ENCODE results near the gene TMEM61.
"Not testable (repeated sequence)": the region's sequence is repeated elsewhere in the genome, so short reads cannot be mapped to it uniquely, and the experiment has no call there.

TMEM61 gene

DNA sequence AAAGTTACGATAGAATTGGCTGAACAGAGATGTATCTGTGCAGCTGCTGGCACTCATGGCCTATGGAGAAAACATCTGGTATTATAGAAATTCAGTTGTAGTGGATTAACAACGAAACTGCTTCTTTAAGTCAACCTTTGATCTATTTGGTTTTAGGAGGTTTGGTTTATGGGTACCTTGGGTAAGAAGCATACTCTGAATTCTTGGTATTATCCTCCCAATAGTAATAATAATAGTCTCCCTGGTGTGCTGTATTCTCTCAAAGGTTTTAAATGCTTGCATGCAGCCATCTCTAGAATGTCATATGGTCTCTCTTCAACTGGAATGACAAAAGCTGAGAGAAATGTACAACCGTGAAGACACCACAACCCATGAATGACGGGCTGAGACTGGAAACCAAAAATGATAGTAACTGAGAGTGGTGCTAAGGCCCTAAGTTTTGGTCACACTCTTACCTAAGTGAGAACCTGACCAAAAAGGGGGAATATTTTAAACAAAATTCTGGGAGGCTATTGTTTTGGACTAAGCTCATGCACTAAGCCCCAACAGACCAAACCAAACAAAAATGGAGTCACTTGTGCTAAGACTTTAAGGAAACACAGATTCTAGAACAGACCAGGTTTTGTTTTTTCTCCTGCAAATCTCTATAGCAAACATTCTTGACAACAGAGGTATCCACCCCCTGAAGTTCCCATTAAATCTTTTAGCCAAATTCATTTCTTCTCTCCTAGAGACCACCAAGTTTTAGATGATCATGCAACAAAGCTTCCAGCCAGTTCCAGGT, 17.6 kb upstream of the TMEM61 start:
- no peak for DNase-seq (ENCODE audit: low read depth in 2 of 2)

- DNase-seq (ENCODE audit: low read depth in 2 of 2): not testable (repeated sequence)
Observed at GRCh38 chr1:54963829-54964228, 16.6 kb upstream of the TMEM61 start.

DNA sequence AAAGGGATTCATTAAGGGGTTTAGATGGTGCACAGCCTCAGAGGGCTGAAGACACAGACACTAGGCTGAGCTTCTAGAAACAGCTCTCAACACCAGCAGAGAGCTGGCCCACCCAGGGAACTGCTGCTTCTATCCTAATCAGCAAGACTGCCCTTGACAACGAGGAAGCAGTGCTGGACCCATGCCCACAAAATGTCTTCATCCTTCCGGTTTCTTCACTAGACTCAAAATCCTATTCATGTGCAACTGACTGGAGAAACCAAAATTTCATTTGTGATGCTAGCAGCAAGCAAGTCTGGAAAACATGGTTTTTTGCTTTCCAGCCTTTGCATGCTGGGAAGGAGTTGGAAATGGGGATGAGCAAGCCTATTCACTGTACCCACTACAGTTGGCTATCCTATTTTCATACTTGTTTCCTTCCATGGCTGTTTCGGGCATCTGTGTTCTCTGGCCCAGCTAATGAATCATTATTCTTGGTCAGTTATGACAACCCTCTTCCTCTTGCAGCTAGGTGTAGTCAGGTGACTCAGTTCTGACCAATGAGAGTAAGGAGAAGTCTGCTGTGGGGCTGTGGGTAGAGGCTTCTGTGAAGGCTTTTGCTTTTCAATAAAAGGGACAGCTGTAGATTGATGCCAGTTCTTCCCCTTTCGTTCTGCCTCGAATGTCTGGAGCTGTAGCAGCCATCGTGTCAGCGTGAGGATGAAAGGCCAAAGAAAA, 14.6 kb upstream of the TMEM61 start:
- DNase-seq (ENCODE audit: low read depth in 2 of 2): no peak

DNA sequence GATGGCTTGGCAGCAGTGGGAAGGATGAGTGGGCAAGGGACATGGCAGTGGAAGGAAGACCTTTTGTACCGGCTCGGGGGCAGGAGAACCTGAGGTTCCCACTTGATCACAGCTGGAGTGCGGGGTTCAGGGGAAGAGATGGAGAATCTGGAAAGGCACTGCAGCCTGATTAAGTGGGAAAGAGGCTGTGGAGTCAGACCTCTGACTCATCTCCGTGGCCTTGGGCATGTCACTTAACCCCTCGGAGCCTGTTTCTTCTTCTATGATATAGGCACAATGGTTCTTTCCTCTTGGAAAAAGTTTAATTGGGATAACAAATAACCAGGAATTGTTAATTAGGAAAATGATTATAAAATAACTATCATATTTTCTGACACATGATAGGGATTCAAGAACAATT, 13.1 kb upstream of the TMEM61 start:
- DNase-seq (ENCODE audit: low read depth in 2 of 2): no peak

DNA sequence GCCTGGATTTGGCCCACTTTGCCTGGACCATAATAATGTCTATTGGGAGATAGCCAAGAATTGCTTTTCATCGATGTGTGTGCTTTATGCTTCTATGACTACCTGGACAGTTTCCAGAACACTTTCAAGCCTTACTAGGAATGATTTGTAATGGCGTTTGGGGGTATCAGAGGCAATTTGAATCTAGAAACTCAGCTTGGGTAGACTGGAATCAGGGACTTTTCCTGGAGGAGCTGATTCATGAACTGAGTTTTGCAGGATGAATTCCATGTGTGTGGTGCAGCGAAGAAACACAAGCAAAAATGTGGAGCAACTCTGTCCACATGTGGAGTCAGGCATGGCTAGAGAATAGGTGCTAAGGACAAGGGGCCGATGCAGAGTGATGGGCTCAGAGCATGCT, 11.9 kb upstream of the TMEM61 start:
- DNase-seq (ENCODE audit: low read depth in 2 of 2): peak in 1 of 2 experiments; percentile 21

- DNase-seq (ENCODE audit: low read depth in 2 of 2): no peak
Observed at GRCh38 chr1:54969879-54970278, 10.5 kb upstream of the TMEM61 start.

DNA sequence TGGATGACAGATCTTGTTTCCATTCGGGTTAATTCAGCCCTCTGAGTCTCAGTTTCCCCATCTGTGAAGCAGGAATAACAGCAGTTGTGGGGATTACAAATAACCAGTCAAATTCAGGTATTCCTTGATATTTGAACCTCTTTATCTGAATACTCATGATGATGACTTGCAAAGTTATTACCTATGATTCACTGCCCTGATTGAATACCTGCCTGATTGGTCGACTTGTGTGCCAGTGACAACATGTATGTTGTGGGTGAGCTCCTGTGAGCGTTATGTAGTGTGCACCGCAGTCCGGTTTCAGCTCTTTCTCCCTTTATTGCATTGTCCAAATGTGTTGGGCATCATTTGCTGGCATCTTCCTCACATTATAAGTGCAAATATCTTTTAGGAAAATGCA, 9.5 kb upstream of the TMEM61 start:
- no peak for DNase-seq (ENCODE audit: low read depth in 2 of 2)

GRCh38 chr1:54971317-54971791, 9.1 kb upstream of the TMEM61 start:
- no peak for DNase-seq (ENCODE audit: low read depth in 2 of 2)

DNA sequence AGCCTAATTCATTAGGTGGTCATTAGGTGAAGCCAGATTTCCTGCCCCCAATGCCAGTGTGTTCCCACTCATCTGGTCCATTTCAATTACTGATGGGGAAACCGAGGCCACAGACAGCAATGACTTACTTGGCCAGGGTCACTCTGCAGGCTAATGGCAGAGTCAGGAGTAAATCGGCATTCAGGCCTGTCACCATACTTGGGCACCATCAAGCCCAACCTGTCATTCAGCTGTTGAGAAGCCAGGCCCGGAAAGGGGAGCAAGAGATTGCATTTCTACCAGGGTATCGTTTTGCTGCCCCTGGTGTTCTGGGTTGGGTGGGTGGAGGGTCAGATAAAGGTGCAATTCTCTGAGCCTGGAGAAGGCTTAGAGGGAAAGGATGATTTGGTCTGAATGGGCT, 8.0 kb upstream of the TMEM61 start:
- DNase-seq (ENCODE audit: low read depth in 2 of 2): no peak

GRCh38 chr1:54973205-54973921, 7.1 kb upstream of the TMEM61 start:
- no peak for DNase-seq (ENCODE audit: low read depth in 2 of 2)

DNA sequence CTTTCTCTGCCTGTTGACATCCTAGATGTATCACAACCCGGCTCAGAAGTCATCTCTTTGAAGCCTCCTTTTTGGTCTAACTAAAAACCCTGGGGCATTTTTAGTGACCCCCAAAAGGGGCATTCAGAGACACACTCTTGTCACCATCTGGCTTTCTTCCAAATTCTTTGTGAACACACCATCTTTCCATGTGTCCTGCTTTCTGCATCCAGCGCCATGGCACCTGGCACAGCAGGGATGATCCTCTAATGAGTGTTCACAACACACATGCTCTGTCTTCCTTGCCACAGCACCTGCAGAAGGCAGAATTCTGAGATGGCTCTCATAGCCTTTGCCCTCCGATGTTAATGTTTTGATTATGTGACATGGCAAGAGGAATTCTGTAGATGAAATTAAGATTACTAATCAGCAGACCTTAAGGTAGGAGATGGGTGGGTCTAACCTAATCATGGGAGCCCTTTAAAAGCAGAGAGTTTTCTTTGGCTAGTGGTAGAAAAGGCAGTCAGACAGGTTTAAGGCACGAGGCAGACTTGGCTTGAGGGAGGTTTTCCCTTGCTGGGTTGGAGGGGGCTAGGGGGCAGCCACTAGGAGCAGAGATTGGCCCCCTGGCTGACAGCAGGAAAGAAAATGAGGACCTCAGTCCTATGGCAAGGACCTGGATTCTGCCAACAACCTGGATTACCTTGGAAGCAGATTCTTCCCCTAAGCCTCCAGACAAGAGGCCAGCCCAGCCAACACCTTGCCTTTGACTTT, 4.9 kb upstream of the TMEM61 start:
- DNase-seq (ENCODE audit: low read depth in 2 of 2): no peak

GRCh38 chr1:54976747-54977146, 3.7 kb upstream of the TMEM61 start:
- no peak for DNase-seq (ENCODE audit: low read depth in 2 of 2)

DNA sequence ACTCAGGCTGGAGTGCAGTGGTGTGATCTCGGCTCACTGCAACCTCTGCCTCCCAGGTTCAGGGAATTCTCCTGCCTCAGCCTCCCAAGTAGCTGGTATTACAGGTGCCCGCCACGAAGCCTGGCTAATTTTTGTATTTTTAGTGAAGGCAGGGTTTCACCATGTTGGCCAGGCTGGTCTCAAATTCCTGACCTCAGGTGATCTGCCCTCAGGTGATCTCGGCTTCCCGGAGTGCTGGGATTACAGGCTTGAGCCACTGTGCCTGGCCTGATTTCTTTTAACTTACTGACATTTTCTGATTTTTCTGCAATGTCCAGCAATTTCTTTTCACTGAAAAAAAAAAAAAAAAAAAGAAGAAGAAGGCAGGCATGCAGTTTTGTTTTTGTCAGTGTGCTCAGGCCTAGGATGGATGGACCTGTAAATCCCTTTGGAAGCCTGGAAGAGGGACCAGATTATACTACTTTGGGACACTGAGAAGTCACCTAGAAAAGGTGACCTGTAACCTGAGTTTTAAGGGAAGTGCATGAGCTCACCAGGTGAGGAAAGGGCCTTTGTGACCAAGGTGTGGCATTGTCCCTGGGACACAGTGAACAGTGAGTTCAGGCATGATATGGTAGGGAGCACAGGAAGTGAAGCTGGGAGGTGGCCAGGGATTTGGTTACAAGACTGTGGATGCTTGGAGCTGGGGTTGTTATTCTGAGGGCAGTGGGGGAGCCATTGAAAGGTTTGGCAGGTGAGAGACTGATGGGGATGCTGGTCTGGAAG, 2.7 kb upstream of the TMEM61 start:
- no peak for DNase-seq (ENCODE audit: low read depth in 2 of 2)

DNA sequence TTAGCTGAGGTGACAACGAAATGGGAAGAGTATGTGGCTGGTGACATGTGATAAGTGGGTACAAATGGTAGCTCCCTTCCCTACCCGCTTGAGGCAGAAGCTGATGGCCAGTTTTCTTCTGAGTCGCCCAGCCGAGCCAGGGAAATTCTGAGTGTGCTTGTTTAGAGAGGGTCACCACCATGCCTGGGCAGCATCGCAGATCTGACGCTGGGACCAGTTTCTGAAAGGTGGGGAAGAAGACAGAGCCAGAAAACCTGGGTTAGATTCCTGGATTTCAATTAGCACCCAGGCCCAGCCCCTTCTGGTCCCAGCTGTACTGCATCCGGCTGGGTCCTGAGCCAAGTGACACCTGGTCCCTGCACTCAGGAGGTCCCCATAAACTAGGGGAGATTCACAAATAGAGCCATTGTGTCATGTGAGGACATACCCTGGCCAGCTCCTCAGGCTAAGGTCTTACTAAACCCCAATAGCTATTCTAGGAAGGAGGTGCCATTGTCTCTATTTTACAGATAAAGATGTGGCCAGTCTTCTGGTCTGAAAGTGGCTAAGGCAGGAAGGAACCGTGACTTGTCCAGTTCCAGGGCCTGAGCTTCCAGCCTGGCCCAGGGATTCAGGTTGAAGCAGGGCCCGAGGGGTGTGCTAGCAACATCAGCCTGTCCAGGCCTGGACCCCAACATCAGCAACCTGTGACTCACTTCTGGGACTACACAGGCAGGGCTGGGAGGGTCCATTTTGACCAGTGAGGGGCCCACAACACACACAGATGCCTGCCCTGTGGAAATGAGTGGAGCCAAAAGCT, 1.7 kb upstream of the TMEM61 start:
- DNase-seq (ENCODE audit: low read depth in 2 of 2): no peak

DNA sequence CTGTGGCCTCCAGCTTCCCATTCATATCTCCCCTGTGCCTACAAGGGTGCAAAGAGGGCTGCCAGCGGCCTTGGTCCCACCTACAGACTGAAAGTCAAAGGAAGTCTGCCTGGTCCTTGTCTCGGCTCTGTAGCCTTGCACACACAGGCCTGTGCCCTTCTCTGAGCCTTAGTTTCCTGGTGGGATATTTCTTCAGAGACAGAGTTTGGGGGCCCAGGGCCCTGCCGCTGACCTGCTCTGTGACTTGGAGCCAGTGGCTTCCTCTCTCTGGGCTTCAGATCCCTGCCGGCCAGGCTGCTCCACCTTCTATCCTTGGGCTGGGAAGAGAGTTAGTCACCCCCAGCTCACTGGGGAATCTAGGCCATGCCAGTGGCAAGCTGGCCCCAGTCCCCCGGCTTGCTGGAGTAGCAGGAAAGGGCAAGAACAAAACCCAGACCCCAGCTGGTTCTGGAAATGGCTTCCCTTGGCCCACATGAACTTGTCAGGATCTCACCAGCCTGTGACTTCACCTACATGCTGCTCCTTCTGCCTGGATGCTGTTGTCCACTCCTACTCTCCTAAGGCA, 1.0 kb upstream of the TMEM61 start:
- no peak for DNase-seq (ENCODE audit: low read depth in 2 of 2)

DNA sequence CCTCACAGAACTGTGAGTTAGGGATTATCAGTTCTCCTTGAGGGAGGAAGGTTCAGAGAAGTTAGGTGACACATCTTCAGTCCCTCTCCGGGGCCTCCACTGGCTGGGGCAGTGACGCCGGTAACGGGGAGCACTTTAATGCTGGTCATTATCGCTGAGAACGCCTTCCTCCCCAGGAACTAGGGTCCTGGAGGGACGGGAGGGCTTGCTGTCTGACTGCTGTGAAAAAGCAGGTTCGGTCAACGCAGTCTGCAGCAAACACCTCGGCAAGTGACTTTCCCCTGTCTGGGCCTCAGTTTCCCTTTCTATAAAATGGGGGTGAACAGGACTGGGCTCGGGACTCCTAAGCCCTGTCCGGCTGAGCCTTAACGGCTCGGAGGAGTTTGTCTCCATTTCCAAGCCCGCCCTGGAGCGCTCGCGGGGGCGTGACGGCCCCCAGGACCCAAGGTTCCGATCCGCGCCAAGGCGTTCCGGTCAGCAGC, 341 bp upstream of the TMEM61 start:
- DNase-seq (ENCODE audit: low read depth in 2 of 2): no peak

- DNase-seq (ENCODE audit: low read depth in 2 of 2): no peak
Observed at GRCh38 chr1:54981466-54981865, 1.0 kb downstream of the TMEM61 start.

DNA sequence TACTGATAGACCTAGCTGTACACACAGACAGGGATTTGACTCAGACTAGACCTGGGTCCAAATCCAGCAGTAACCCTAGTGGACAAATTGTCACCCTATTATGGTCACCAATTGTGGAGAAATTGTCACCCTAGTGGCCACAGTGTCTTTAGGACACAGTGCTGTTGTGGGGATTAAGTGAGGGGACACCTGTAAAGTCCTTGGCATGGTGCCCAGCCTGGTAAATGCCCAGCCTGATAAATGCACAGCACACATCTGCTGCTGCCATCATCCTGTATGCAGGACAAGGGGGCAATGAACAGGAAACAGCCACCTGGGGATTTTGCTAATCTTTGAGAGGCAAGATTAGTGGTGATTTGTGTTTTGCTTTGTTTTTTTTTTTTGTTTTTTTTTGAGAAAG, 2.3 kb downstream of the TMEM61 start:
- no peak for DNase-seq (ENCODE audit: low read depth in 2 of 2)

GRCh38 chr1:54984131-54984842, 3.9 kb downstream of the TMEM61 start:
- no peak for DNase-seq (ENCODE audit: low read depth in 2 of 2)
